ENCODE data around the gene FAM162A. TPM values are rescaled to one million over a fixed set of nuclear protein-coding genes. Genes with fewer than 3 reads are reported as not detected.

FAM162A gene
- total and polyA plus RNA-seq, 4 donors: 19.2 to 111 (median 32.5) TPM

GRCh38 chr3:122391681-122392446, 7.9 kb downstream of the FAM162A start:
- Histone ChIP-seq H3K9me3 (ENCODE audit: control insufficient read depth in 4 of 4, insufficient read depth in 3 of 4, low read length in 3 of 4) (no peaks in the 10 kb centered on the region), H3K4me3 (no peak overlapping the region), H3K27me3 (ENCODE audit: control insufficient read depth in 3 of 3, insufficient read depth in 3 of 3, low read length in 2 of 3) (no peaks in the 10 kb centered on the region), H3K4me1 (ENCODE audit: control insufficient read depth in 5 of 5, insufficient read depth in 5 of 5, low read length in 5 of 5) (peaks cover 0 to 27% (median 0%) of the 10 kb centered on the region in 5 donors), H3K9ac (ENCODE audit: insufficient read depth in 1 of 2, low read length in 2 of 2) (peak overlapping the region in 1 of 2 donors; percentile 57), H3K27ac (ENCODE audit: low read depth in 1 of 2, low read length in 1 of 2) (no peak overlapping the region), H3K36me3 (ENCODE audit: control insufficient read depth in 4 of 4, insufficient read depth in 4 of 4, low read length in 4 of 4) (peaks cover 0 to 5% (median 3%) of the 10 kb centered on the region in 4 donors)
- no peak for ATAC-seq (ENCODE audit: insufficient read depth, low FRiP score)
- WGBS, 2 donors: 57 to 73% methylated on average over 2 of the region's 2 CpGs
- DNase-seq: peak in 2 of 3 donors; percentile 46 to 65
- TF ChIP-seq CTCF (IDR thresholded peaks at IDR 0.05; ENCODE audit: control extremely low read depth, extremely low read depth): no peak

DNA sequence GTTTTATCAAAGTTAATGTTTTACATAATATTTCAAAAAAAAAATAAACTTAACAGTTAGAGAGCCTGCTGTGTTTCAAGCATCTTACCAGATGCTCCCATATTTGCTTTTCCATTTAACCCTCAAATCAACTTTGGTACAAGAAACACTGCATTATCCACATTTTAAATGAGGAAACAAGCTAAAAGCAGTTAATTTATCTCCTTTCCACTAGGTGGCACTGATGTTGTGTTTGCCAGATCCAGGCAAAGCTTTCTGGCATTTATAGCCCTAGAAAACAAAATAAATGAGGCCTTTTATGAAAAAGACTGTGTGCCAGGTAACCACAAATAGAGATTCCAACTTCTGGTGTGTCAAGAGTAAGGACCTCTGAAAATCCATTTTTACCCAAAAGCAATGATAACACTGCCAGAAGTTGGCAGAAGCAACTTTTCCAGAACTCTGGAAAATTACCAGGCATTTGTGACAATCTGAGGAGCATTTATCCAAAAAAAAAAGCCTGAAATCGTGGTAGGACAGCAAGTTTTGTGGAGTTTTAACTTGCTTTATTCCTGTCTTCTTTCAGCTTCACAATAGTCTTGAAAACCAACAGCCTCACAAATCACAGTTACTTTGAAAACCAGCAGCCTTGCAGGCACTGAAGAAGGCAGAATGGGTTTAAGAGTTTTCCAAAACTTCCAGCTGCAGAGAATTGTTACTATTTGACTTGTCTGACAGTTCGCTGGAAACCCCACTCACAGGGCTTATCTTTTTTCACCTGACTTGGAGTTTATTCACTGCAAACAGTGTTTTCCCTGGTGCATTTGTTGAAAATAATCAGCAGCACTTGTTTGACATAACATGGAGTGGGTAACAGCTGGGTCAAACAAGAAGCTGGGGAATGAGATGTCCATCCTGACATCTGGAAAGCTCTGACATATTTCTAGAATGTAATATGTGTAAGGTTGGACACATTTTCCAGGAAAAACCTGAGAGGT, 9.2 kb downstream of the FAM162A start:
- H3K9ac ChIP-seq (ENCODE audit: insufficient read depth in 1 of 2, low read length in 2 of 2): no peak overlapping the region
- 48 to 56% methylated on average over 2 of the region's 2 CpGs for WGBS, 2 donors
- peak; percentile 53 for TF ChIP-seq CTCF (IDR thresholded peaks at IDR 0.05; ENCODE audit: control extremely low read depth, extremely low read depth)

DNA sequence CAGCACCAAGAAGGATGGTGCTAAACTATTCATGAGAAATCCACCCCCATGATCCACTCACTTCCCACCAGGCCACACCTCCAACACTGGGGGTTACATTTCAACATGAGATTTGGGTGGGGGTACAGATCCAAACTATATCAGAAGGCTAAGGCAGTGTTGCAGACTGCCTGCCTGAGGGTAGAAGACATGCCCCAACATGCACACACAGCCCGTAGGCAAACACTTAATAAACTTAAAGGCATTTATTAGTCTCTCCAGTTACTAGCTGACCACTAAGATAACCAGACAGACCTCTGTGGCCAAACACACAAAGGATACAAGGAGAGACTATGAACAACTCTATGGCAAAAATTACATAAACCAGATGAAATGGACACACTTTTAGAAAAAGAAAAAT, 10.2 kb downstream of the FAM162A start:
- WGBS, 2 donors: 79 to 90% methylated on average over 1 of the region's 1 CpG
- ATAC-seq (ENCODE audit: insufficient read depth, low FRiP score) (no peak), DNase-seq (no peak)
- TF ChIP-seq CTCF (IDR thresholded peaks at IDR 0.05; ENCODE audit: control extremely low read depth, extremely low read depth): no peak
- Histone ChIP-seq H3K27me3 (ENCODE audit: control insufficient read depth in 3 of 3, insufficient read depth in 3 of 3, low read length in 2 of 3) (no peaks in the 10 kb centered on the region), H3K27ac (ENCODE audit: low read depth in 1 of 2, low read length in 1 of 2) (no peak overlapping the region), H3K9ac (ENCODE audit: insufficient read depth in 1 of 2, low read length in 2 of 2) (no peak overlapping the region), H3K4me1 (ENCODE audit: control insufficient read depth in 5 of 5, insufficient read depth in 5 of 5, low read length in 5 of 5) (peaks cover 0 to 27% (median 0%) of the 10 kb centered on the region in 5 donors), H3K36me3 (ENCODE audit: control insufficient read depth in 4 of 4, insufficient read depth in 4 of 4, low read length in 4 of 4) (peaks cover 0 to 5% (median 3%) of the 10 kb centered on the region in 4 donors), H3K4me3 (no peak overlapping the region), H3K9me3 (ENCODE audit: control insufficient read depth in 4 of 4, insufficient read depth in 3 of 4, low read length in 3 of 4) (no peaks in the 10 kb centered on the region)

More for the DNA sequence above, 9.2 kb downstream of the FAM162A start:
- Histone ChIP-seq H3K4me1 (ENCODE audit: control insufficient read depth in 5 of 5, insufficient read depth in 5 of 5, low read length in 5 of 5) (peaks cover 0 to 27% (median 0%) of the 10 kb centered on the region in 5 donors), H3K36me3 (ENCODE audit: control insufficient read depth in 4 of 4, insufficient read depth in 4 of 4, low read length in 4 of 4) (peaks cover 0 to 5% (median 3%) of the 10 kb centered on the region in 4 donors), H3K27ac (ENCODE audit: low read depth in 1 of 2, low read length in 1 of 2) (no peak overlapping the region), H3K4me3 (no peak overlapping the region), H3K27me3 (ENCODE audit: control insufficient read depth in 3 of 3, insufficient read depth in 3 of 3, low read length in 2 of 3) (no peaks in the 10 kb centered on the region), H3K9me3 (ENCODE audit: control insufficient read depth in 4 of 4, insufficient read depth in 3 of 4, low read length in 3 of 4) (no peaks in the 10 kb centered on the region)
- DNase-seq (peak in 2 of 3 donors; percentile 56 to 65), ATAC-seq (ENCODE audit: insufficient read depth, low FRiP score) (peak; percentile 56)

Data from lung (tissue), 12 donors.